Activated CD4-positive, alpha-beta T cell treated with anti-CD3 and anti-CD28 coated beads for 48 hours (primary cell): ENCODE measurements around the gene PUS3.
"Not testable (repeated sequence)": the region's sequence is repeated elsewhere in the genome, so short reads cannot be mapped to it uniquely, and the experiment has no call there.

ENCODE experiments used
- DNase-seq: peaks from one replicate; pipeline ENCODE4 v3.0.0-alpha.2; 2020

The PUS3 gene

GRCh38 chr11:125914601-125915000 is 11.6 kb upstream of the PUS3 start:
- DNase-seq = not testable (repeated sequence)

- no peak for DNase-seq
These were observed 7.3 kb upstream of the PUS3 start for GRCh38 chr11:125910226-125910849.

DNA sequence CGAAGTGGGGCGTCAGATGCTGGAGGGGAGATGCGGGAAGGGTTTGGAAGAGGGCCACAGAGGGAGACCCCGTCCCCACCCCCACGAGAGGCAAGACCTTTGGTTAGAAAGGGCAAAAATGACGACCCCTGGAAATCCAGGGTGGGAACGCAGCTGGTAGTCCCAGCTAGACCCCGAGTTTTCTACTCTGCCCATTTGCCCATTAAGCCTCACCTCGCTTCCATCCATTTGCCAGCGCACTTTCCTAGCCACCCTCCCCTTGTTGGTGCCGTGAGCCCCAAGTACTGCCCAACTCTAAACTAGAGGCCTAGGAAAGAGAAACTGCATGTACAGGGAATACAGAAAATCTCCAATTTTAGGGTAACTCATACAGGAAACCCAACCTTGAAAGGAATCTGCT is 1.7 kb upstream of the PUS3 start:
- DNase-seq = no peak

DNA sequence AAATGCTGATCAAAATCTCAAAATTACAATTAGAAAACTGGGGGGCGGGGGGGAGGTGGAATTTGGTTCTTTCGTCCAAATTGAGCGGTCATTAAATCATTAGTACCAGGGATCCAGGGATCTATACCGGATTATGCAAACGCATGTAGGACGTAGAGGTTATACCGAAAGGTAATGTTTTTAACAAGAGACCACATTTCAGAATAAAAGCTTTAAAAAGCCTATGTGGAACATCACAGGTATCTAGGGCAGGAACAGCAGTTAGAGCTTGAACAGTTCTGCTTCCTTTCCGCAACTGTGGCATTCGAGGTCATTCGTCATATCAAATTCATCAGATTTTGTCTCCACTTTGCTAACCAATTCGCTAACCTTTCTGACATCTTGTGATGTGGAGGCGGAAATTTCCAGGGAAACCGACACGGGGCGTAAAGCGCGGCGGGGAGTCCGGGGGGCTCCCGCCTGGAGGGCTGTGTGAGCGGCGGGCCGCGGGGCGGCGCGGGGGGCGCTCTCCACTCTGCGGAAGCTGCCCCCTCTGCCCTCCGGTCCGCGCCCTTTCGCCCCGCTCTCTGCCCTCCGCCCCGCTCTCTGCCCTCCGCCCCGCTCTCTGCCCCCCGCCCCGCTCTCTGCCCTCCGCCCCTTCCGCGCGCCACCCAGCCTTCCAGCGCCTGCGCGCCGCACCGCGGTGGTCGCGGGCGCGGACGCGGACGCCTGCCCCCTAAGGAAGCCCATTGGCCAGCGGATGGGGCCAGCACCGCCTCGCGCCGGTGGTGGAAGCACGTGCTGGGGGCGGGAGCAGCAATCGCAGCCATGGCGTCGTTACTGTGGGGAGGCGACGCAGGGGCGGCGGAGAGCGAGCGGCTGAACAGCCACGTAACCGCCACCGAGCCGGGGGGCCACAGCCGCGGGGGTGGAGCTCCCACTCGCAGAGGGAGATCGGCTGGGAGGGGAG is 979 bp upstream of the PUS3 start, which contains the start of gene DDX25:
Gene DDX25, plus strand, starts transcription at position 798 of the 949 bp plus-strand sequence. Its CDS starts 10 bp downstream, at position 808.
- DNase-seq = peak; percentile 28

GRCh38 chr11:125902277-125902926 is 604 bp downstream of the PUS3 start:
- DNase-seq = peak; percentile 14

GRCh38 chr11:125901872-125902271 is 1.1 kb downstream of the PUS3 start:
- no peak for DNase-seq

- no peak for DNase-seq
These were observed 10.0 kb downstream of the PUS3 start for GRCh38 chr11:125892994-125893393.

GRCh38 chr11:125892071-125892470 is 10.9 kb downstream of the PUS3 start:
- no peak for DNase-seq

DNA sequence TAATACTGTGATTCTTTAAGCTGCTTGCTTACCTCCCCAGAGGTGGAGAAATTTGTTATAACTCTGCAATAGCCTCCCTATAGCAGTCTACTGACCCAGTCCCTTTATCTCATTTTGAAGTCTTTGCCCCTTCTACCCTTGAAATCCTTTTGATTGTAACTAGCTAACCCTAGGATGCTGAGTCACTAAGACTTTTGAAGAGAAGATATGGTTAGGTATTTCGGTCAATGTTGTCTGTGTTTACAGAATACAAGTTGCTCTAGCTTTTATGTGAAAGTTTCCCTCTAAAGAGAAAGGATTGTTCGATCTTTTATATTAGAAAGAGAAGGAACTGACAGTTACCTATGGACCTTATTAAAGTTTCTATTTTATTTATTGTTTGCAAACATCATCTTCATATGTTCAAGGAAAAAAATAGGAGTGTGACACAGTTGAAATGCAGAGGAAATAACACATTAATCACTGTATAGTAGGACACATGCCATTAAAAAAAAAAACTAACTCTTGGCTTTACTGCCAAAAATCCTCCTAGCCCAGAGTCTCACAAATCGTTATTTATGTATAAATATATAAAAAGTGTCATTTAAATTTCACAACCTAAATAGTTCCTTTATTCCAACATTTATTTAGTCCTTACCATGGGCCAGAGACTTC is 12.4 kb downstream of the PUS3 start:
- DNase-seq = no peak

- DNase-seq = peak; percentile 97
These were observed 15.4 kb downstream of the PUS3 start, which contains the start of gene HYLS1 for GRCh38 chr11:125887373-125888324. HYLS1 (plus strand) TSS chr11:125887668; CDS start chr11:125899369, 11,701 bp downstream.

DNA sequence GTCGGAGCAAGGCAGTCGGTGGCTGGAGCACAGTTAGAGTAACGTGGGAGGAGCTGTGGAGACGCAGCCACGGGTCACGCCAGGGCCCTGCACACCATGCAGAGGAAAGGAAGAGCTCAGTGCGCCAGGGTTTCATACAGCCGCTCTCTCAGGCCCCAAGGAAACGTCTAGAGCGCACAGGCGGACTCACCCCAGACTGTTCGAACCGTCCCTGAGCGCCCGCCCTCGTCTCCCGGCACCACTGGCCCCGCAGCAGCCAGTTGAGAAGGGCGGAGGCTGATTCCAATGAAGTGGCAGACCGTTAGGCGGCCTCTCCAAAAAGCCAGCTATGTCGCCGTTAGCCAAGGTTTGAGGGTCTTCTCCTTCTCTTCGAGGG is 16.0 kb downstream of the PUS3 start:
- DNase-seq = peak; percentile 59

GRCh38 chr11:125883375-125883774 is 19.6 kb downstream of the PUS3 start:
- no peak for DNase-seq

DNA sequence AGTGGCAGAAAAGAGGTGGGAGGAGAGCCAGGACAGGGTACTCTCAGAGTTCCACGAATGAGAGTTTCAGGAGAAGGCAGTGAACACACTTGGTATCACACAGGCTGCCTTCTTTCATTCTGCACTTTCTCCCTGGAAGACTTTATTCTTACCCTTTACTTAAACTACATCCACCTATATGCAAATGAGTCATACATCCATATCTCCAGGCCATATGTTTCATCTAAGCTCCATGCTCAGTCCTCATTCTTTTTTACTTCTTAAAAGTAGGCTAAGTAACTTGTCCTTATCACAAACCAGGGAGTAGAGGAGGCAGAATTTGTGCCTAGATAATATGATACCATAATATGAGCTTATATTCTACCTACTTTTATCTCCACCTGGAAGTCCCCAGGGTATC is 21.7 kb downstream of the PUS3 start:
- no peak for DNase-seq

GRCh38 chr11:125874556-125875124 is 28.4 kb downstream of the PUS3 start:
- peak; percentile 62 for DNase-seq

GRCh38 chr11:125873881-125874555 is 29.0 kb downstream of the PUS3 start:
- DNase-seq = no peak

GRCh38 chr11:125872138-125872491 is 30.9 kb downstream of the PUS3 start:
- DNase-seq = no peak

GRCh38 chr11:125871391-125872137 is 31.4 kb downstream of the PUS3 start:
- peak; percentile 55 for DNase-seq

DNA sequence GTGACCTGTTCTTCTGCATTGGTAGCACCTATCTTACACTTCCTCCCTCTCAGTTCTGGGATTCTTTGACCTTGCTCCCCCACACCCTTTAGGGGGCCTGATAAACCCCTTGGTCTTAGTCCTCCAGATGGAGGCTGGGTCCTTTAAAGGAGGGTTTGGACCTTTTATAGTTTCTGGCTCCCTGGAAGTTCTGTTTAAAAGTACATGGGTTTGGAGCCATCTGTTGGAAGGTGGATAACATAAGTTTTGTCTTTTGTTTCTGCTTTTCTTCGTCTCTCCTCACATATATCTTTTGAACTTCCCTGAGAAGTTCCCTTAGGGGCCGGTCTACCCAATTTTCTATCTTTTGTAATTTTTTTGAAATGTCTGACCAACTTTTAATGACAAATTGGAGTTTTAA is 33.5 kb downstream of the PUS3 start:
- no peak for DNase-seq

- DNase-seq = not testable (repeated sequence)
These were observed 37.7 kb downstream of the PUS3 start for GRCh38 chr11:125865354-125865753.

DNA sequence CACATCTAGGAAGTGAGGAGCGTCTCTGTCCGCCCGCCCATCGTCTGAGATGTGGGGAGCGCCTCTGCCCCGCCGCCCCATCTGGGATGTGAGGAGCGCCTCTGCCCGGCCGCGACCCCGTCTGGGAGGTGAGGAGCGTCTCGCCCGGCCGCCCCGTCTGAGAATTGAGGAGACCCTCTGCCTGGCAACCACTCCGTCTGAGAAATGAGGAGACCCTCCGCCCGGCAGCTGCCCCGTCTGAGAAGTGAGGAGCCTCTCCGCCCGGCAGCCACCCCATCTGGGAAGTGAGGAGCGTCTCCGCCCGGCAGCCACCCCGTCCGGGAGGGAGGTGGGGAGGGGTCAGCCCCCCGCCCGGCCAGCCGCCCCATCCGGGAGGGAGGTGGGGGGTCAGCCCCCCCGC is 40.2 kb downstream of the PUS3 start:
- DNase-seq = not testable (repeated sequence)
